H1 (cell line): Measurements from ENCODE around the gene TTLL5. TPM values are rescaled to one million over a fixed set of nuclear protein-coding genes. Genes with fewer than 3 reads are reported as not detected.

Source experiments
- CTCF ChIA-PET: fragments of 300-600 bp; sonication (Branson Sonifier 250); formaldehyde crosslinking; loops from one replicate; lab custom pipeline; 2021; ENCODE audit not compliant: partially characterized antibody; lab: Charles Lee
- POLR2A ChIA-PET: fragments of 300-600 bp; sonication (Branson Sonifier 250); formaldehyde crosslinking; loops from one replicate; lab custom pipeline; 2021; ENCODE audit warnings: inconsistent platforms; ENCODE audit not compliant: partially characterized antibody; lab: Charles Lee
- DNase-seq, 2 experiments: peaks; one replicate each; pipeline versions ENCODE4 v3.0.0 to v3.0.0-alpha.2; 2010 to 2022; ENCODE audit warnings: low spot score in 2 of 2, low read depth in 1 of 2, mixed read lengths in 1 of 2
- FAIRE-seq: peaks from 2 replicates; lab custom pipeline; 2011; peaks lifted over from hg19 to GRCh38; lab: Jason Lieb, UNC
- H2AFZ ChIP-seq: 2 replicates; pipeline ENCODE4 v1.8.1; 2012; ENCODE audit warnings: low read length, inconsistent platforms
- H2AK5ac ChIP-seq: 2 replicates; pipeline ENCODE4 v1.6.1; 2013; ENCODE audit warnings: low read depth, low read length
- H2BK120ac ChIP-seq: replicated peaks from 2 replicates; pipeline ENCODE3; 2013; ENCODE audit warnings: low read depth, low read length, inconsistent platforms
- H2BK12ac ChIP-seq: 2 replicates; pipeline ENCODE4 v1.6.1; 2013; ENCODE audit warnings: low read depth, low read length
- H2BK15ac ChIP-seq: 2 replicates; pipeline ENCODE4 v1.6.1; 2013; ENCODE audit warnings: low read length
- H2BK20ac ChIP-seq: 2 replicates; pipeline ENCODE4 v1.6.1; 2013; ENCODE audit warnings: low read length
- H2BK5ac ChIP-seq: 2 replicates; pipeline ENCODE4 v1.6.1; 2013; ENCODE audit warnings: low read depth, low read length
- H3K14ac ChIP-seq: 2 replicates; pipeline ENCODE4 v1.6.1; 2013; ENCODE audit warnings: inconsistent platforms; ENCODE audit not compliant: insufficient read length
- H3K18ac ChIP-seq: 2 replicates; pipeline ENCODE4 v1.6.1; 2013; ENCODE audit warnings: low read length; ENCODE audit errors: extremely low read depth
- H3K23ac ChIP-seq: 2 replicates; pipeline ENCODE4 v1.6.1; 2013; ENCODE audit warnings: inconsistent platforms; ENCODE audit not compliant: insufficient read length
- H3K23me2 ChIP-seq: 2 replicates; pipeline ENCODE4 v1.6.1; 2013; ENCODE audit warnings: low read depth, low read length
- H3K27ac ChIP-seq: 2 replicates; pipeline ENCODE4 v1.6.1; 2011; ENCODE audit warnings: low read depth, low read length, inconsistent platforms
- H3K27me3 ChIP-seq, 4 experiments: replicated peaks in 1 of 4; 1 replicate in 1 of 4; 2 replicates in 3 of 4; pipeline versions ENCODE4 v1.6.1 to v1.8.1; 2011 to 2013; ENCODE audit warnings: low read length in 3 of 4, mild to moderate bottlenecking in 3 of 4, inconsistent platforms in 2 of 4, mixed read lengths in 2 of 4, moderate library complexity in 1 of 4; ENCODE audit not compliant: control insufficient read depth in 3 of 4, insufficient read depth in 3 of 4; ENCODE audit errors: extremely low read depth in 1 of 4
- H3K36me3 ChIP-seq, 4 experiments: 2 replicates each; pipeline versions ENCODE4 v1.6.1 to v1.8.1; 2011 to 2013; ENCODE audit warnings: mild to moderate bottlenecking in 4 of 4, low read length in 3 of 4, moderate library complexity in 2 of 4, control low read depth in 1 of 4, inconsistent platforms in 1 of 4; ENCODE audit not compliant: insufficient read depth in 4 of 4, control insufficient read depth in 2 of 4
- H3K4ac ChIP-seq: replicated peaks from 2 replicates; pipeline ENCODE3; 2013; ENCODE audit warnings: low read length, low read depth, mixed read lengths, inconsistent platforms; ENCODE audit not compliant: insufficient read length
- H3K4me1 ChIP-seq, 4 experiments: replicated peaks in 1 of 4; 1 replicate in 1 of 4; 2 replicates in 3 of 4; pipeline versions ENCODE4 v1.6.1 to v1.8.1; 2011 to 2013; ENCODE audit warnings: low read length in 3 of 4, inconsistent platforms in 2 of 4, mixed read lengths in 1 of 4; ENCODE audit not compliant: insufficient read depth in 4 of 4, control insufficient read depth in 3 of 4
- H3K4me2 ChIP-seq, 2 experiments: 2 replicates each; pipeline versions ENCODE4 v1.6.1 to v1.8.1; 2011 to 2013; ENCODE audit warnings: low read depth in 2 of 2, low read length in 2 of 2, control low read depth in 1 of 2, inconsistent platforms in 1 of 2, mild to moderate bottlenecking in 1 of 2; ENCODE audit not compliant: insufficient read depth in 1 of 2
- H3K4me3 ChIP-seq, 4 experiments: fragments of 200-600, 300-600 bp in 1 of 4; sonication (generic), shearing (Covaris generic), sonication (Bioruptor Twin) in 1 of 4; 2 replicates each; pipeline versions ENCODE4 v1.5.1 to v1.8.1; 2011 to 2016; ENCODE audit warnings: low read length in 4 of 4, low read depth in 3 of 4, control low read depth in 2 of 4, inconsistent platforms in 2 of 4, mild to moderate bottlenecking in 2 of 4, mixed read lengths in 1 of 4, moderate library complexity in 1 of 4; ENCODE audit not compliant: insufficient read depth in 2 of 4; ENCODE audit errors: extremely low read depth in 1 of 4
- H3K56ac ChIP-seq: replicated peaks from 2 replicates; pipeline ENCODE3; 2013; ENCODE audit warnings: low read depth, mild to moderate bottlenecking, mixed read lengths, low read length, inconsistent platforms; ENCODE audit not compliant: insufficient read length
- H3K79me1 ChIP-seq: 2 replicates; pipeline ENCODE4 v1.6.1; 2013; ENCODE audit warnings: low read depth, low read length, control low read depth
- H3K79me2 ChIP-seq, 2 experiments: 2 replicates each; pipeline versions ENCODE4 v1.6.1 to v1.8.1; 2012 to 2013; ENCODE audit warnings: low read length in 2 of 2, mild to moderate bottlenecking in 2 of 2, inconsistent platforms in 1 of 2; ENCODE audit not compliant: insufficient read depth in 2 of 2, control insufficient read depth in 1 of 2
- H3K9ac ChIP-seq, 4 experiments: replicated peaks in 1 of 4; 1 replicate in 1 of 4; 2 replicates in 3 of 4; pipeline versions ENCODE4 v1.6.1 to v1.8.1; 2011 to 2013; ENCODE audit warnings: low read depth in 3 of 4, low read length in 3 of 4, control low read depth in 2 of 4, mild to moderate bottlenecking in 2 of 4, moderate library complexity in 2 of 4, inconsistent platforms in 1 of 4; ENCODE audit errors: extremely low read depth in 1 of 4
- H3K9me3 ChIP-seq, 2 experiments: 2 replicates each; pipeline versions ENCODE4 v1.6.1 to v1.8.1; 2012 to 2013; ENCODE audit warnings: mild to moderate bottlenecking in 2 of 2, moderate library complexity in 2 of 2, control low read depth in 1 of 2, inconsistent platforms in 1 of 2, low read depth in 1 of 2, low read length in 1 of 2, mixed read lengths in 1 of 2; ENCODE audit not compliant: insufficient read depth in 2 of 2
- H4K20me1 ChIP-seq, 2 experiments: replicated peaks in 1 of 2; 2 replicates each; pipeline versions ENCODE3 to v1.8.1; 2011 to 2013; ENCODE audit warnings: inconsistent platforms in 2 of 2, low read length in 2 of 2, mild to moderate bottlenecking in 1 of 2; ENCODE audit not compliant: insufficient read depth in 2 of 2, control insufficient read depth in 1 of 2
- H4K5ac ChIP-seq: 2 replicates; pipeline ENCODE4 v1.6.1; 2013; ENCODE audit warnings: low read length, low read depth, mixed read lengths, inconsistent platforms; ENCODE audit not compliant: insufficient read length
- H4K8ac ChIP-seq: 2 replicates; pipeline ENCODE4 v1.8.0; 2013; ENCODE audit warnings: mild to moderate bottlenecking, moderate library complexity, low read length, inconsistent platforms; ENCODE audit not compliant: insufficient read depth; ENCODE audit errors: extremely low read depth
- H4K91ac ChIP-seq: replicated peaks from 2 replicates; pipeline ENCODE3; 2013; ENCODE audit warnings: low read length, mixed read lengths, inconsistent platforms; ENCODE audit not compliant: insufficient read length
- BACH1 ChIP-seq: IDR thresholded peaks from 2 replicates; pipeline ENCODE4 v1.6.1; 2012; ENCODE audit warnings: low read length, improper control_type of control experiment
- CHD1 ChIP-seq: IDR thresholded peaks from 2 replicates; pipeline ENCODE4 v1.6.1; 2012; ENCODE audit warnings: low read depth, low read length, improper control_type of control experiment
- HDAC6 ChIP-seq: IDR thresholded peaks from one replicate; pipeline ENCODE4 v1.7.1; 2012; ENCODE audit warnings: low read depth, mild to moderate bottlenecking, inconsistent platforms, low read length, moderate library complexity
- KDM4A ChIP-seq: IDR thresholded peaks from one replicate; pipeline ENCODE4 v1.7.1; 2012; ENCODE audit warnings: low read depth, mild to moderate bottlenecking, moderate library complexity, low read length, inconsistent platforms; ENCODE audit not compliant: severe bottlenecking
- KDM5A ChIP-seq: fragments of 200-600 bp; IDR thresholded peaks from 2 replicates; pipeline ENCODE4 v1.7.1; 2012; ENCODE audit warnings: mild to moderate bottlenecking, low read length, inconsistent platforms, mixed read lengths
- RAD21 ChIP-seq, 2 experiments: IDR thresholded peaks in 1 of 2; conservative IDR thresholded peaks in 1 of 2; 2 replicates each; pipeline ENCODE4 v1.6.1; 2011; ENCODE audit warnings: low read depth in 2 of 2, low read length in 2 of 2, improper control_type of control experiment in 1 of 2, inconsistent platforms in 1 of 2, mild to moderate bottlenecking in 1 of 2, moderate library complexity in 1 of 2
- RBBP5 ChIP-seq: IDR thresholded peaks from 2 replicates; pipeline ENCODE4 v1.7.1; 2012; ENCODE audit warnings: low read depth, mild to moderate bottlenecking, inconsistent platforms, low read length, moderate library complexity, borderline replicate concordance
- SAP30 ChIP-seq: fragments of 300-600 bp; sonication (generic); IDR thresholded peaks from 2 replicates; pipeline ENCODE4 v1.7.1; 2012; ENCODE audit warnings: low read length, moderate library complexity, mild to moderate bottlenecking, inconsistent platforms; ENCODE audit not compliant: insufficient read depth, insufficient replicate concordance
- ZNF274 ChIP-seq: IDR thresholded peaks from 2 replicates; pipeline ENCODE4 v1.7.0; 2012; ENCODE audit warnings: low read length, borderline replicate concordance; ENCODE audit errors: extremely low read depth
- WGBS, 2 experiments: shearing (Covaris generic) in 1 of 2; methylation state at CpG; one replicate each; pipeline versions ENCODE4 v1.1.6 to v1.1.7; 2013 to 2015; ENCODE audit warnings: low lambda C conversion rate in 2 of 2, mixed read lengths in 2 of 2, inconsistent platforms in 1 of 2, low coverage in 1 of 2, missing lambda C conversion rate in 1 of 2; ENCODE audit not compliant: insufficient replicate concordance in 2 of 2, insufficient coverage in 1 of 2, insufficient read length in 1 of 2; ENCODE audit errors: extremely low coverage in 1 of 2, missing lambda C conversion rate in 1 of 2; 5-methylcytosine and 5-hydroxymethylcytosine counted together
- polyA plus RNA-seq, 7 experiments: library from polyadenylated mRNA; depleted of rRNA in 3 of 7; stranded (reverse) in 5 of 7; unstranded in 2 of 7; fragments of >200 nt in 5 of 7; fragments of 200-250 nt in 2 of 7; gene quantifications; 1 replicate in 5 of 7; 2 replicates in 1 of 7; 4 replicates in 1 of 7; pipeline versions ENCODE4 v1.2.1 to v1.2.3, GENCODE V29; 2011 to 2013; ENCODE audit warnings: missing spikeins in 2 of 7, mixed read lengths in 2 of 7
- total RNA-seq: library from RNA; stranded (reverse); fragmentation: NEBNext Ultra II Directional; extraction: Animal tissue kit (Norgen Biotek cat#: 25700); gene quantifications from 2 replicates; pipeline ENCODE4 v1.2.1, GENCODE V29; 2021
- TF ChIP-seq, protein P1 (sequence below): IDR thresholded peaks from 2 replicates; pipeline ENCODE4 v1.6.1; 2012; ENCODE audit warnings: inconsistent platforms

TTLL5 gene
- total and polyA plus RNA-seq, 2 of the 8 experiments (the other 6 are each of a cell fraction or from before 2014, with no cell fraction given) = 16.1 to 45.9 TPM

DNA sequence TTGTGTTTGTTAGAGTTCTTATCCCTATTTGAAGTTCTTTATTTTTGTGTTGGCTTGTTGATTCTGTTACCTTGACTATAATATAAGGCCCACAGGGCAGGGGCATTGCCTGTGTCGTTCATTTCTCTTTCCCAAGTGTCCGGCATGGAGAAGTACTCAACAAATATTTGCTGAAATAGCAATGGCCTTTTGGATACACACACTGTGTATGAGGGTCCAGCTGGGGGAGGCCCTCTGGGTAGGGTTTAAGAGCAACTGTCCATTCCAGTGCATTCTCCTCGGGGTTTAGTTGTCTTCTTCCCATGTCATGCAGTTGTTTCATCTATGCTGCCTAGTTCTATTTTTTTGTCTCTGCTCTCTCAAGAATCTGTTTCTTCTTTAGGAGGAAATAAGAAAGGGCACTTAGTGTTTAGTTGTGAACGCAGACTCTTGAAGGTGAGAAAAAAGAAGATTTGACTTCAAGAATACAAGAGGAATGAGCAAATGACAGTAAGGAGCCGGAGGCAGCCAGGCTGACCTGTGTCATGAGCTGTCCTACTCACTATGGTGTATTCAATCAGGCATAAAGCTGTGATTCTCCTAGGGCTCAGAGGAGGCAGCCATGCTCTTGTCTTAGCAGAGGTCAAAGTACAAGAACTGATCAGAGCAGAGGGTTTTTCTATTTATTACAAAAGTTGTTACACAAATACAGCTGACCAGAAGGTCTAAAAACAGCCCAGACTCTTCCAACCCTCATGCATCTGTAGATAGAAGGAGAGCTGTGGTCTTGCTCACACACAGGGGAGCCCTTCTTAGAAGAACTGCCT is 10.6 kb upstream of the TTLL5 start:
- ChIA-PET CTCF (interaction anchor here (1.1 to 13.7 kb wide), 2 partner anchors 9 to 75 kb away, joined by 3 to 348 read pairs; partner anchors contain the start of gene FLVCR2), POLR2A (interaction anchor here (1.2 to 2.3 kb wide), 2 partner anchors 10 to 17 kb away, joined by 3 to 7 read pairs; partner anchors contain the start of genes ERG28 and TTLL5)
- Histone ChIP-seq H2BK5ac (no peak overlapping the region), H4K20me1 (peaks cover 0 to 2% of the 10 kb centered on the region in 2 experiments), H2BK120ac (no peak overlapping the region), H2AK5ac (no peak overlapping the region), H3K79me2 (no peaks in the 10 kb centered on the region), H3K27ac (no peak overlapping the region), H3K23me2 (no peaks in the 10 kb centered on the region), H3K79me1 (no peaks in the 10 kb centered on the region), H3K36me3 (peaks cover 18 to 59% (median 37%) of the 10 kb centered on the region in 4 experiments), H2AFZ (no peak overlapping the region), H3K9me3 (no peaks in the 10 kb centered on the region), H4K91ac (no peak overlapping the region), H2BK15ac (no peak overlapping the region), H3K4me2 (no peak overlapping the region), H3K56ac (no peak overlapping the region), H3K27me3 (no peaks in the 10 kb centered on the region), H3K14ac (no peak overlapping the region), H3K18ac (no peak overlapping the region), H3K4me3 (no peak overlapping the region), H3K4ac (no peak overlapping the region), H3K23ac (no peak overlapping the region), H2BK20ac (no peak overlapping the region), H3K9ac (no peak overlapping the region), H2BK12ac (no peak overlapping the region), H4K5ac (no peak overlapping the region), H3K4me1 (no peaks in the 10 kb centered on the region), H4K8ac (no peak overlapping the region)
- DNase-seq (no peak), FAIRE-seq (no peak)
- WGBS, 2 experiments = 88% methylated on average over 5 of the region's 5 CpGs; no CpG with 5 or more reads in 1 of the 2 experiments
- TF ChIP-seq KDM5A = no peak
- no peak for TF ChIP-seq SAP30
- TF ChIP-seq ZNF274 = no peak
- no peak for TF ChIP-seq HDAC6
- TF ChIP-seq, protein P1, sequence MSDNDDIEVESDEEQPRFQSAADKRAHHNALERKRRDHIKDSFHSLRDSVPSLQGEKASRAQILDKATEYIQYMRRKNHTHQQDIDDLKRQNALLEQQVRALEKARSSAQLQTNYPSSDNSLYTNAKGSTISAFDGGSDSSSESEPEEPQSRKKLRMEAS = no peak
- no peak for TF ChIP-seq BACH1
- no peak for TF ChIP-seq KDM4A
- TF ChIP-seq RAD21 (IDR thresholded peaks at IDR 0.05 in 1 of 2, conservative IDR thresholded peaks at IDR 0.05 in 1 of 2; ENCODE audit: low read depth in 2 of 2, low read length in 2 of 2) = no peak
- TF ChIP-seq CHD1 = no peak
- TF ChIP-seq RBBP5 = no peak
